GM19193 (cell line): ENCODE data around the gene HOXB1.

Experiments used
- POLR2A ChIP-seq: IDR thresholded peaks from 4 replicates; pipeline ENCODE4 v1.6.1; 2011; ENCODE audit not compliant: insufficient read depth, insufficient read length; ENCODE audit errors: extremely low read depth

Gene HOXB1

GRCh38 chr17:48544349-48545021 lies 13.7 kb upstream of the HOXB1 start:
- TF ChIP-seq POLR2A = no peak

GRCh38 chr17:48543854-48544348 lies 13.1 kb upstream of the HOXB1 start:
- no peak for TF ChIP-seq POLR2A

- peak; percentile 58 for TF ChIP-seq POLR2A
Observed at GRCh38 chr17:48543107-48543853, 12.5 kb upstream of the HOXB1 start.

GRCh38 chr17:48542698-48543106 lies 11.9 kb upstream of the HOXB1 start:
- TF ChIP-seq POLR2A = no peak

GRCh38 chr17:48542114-48542656 lies 11.4 kb upstream of the HOXB1 start:
- peak; percentile 2 for TF ChIP-seq POLR2A

- TF ChIP-seq POLR2A = peak; percentile 52
Observed at GRCh38 chr17:48541577-48542113, 10.8 kb upstream of the HOXB1 start.

- TF ChIP-seq POLR2A = no peak
Observed at GRCh38 chr17:48541036-48541576, 10.3 kb upstream of the HOXB1 start.

GRCh38 chr17:48540213-48540612 lies 9.4 kb upstream of the HOXB1 start:
- no peak for TF ChIP-seq POLR2A

- TF ChIP-seq POLR2A = no peak
Observed at GRCh38 chr17:48539177-48539576, 8.4 kb upstream of the HOXB1 start.

GRCh38 chr17:48537316-48537715 lies 6.5 kb upstream of the HOXB1 start:
- no peak for TF ChIP-seq POLR2A

- TF ChIP-seq POLR2A = no peak
Observed at GRCh38 chr17:48532261-48532660, 1.4 kb upstream of the HOXB1 start.

GRCh38 chr17:48530208-48530886 lies 464 bp downstream of the HOXB1 start:
- no peak for TF ChIP-seq POLR2A

GRCh38 chr17:48529683-48530009 lies 1.2 kb downstream of the HOXB1 start:
- TF ChIP-seq POLR2A = no peak

- no peak for TF ChIP-seq POLR2A
Observed at GRCh38 chr17:48528936-48529682, 1.7 kb downstream of the HOXB1 start.
